Osteocyte (in vitro differentiated cells): ENCODE measurements around the gene ADRB1. TPM values are rescaled to one million over a fixed set of nuclear protein-coding genes. Genes with fewer than 3 reads are reported as not detected.

Experiments used
- DNase-seq: peaks from one replicate; pipeline ENCODE4 v3.0.0; 2021; ENCODE audit warnings: mixed read lengths; ENCODE audit not compliant: unreplicated experiment; ENCODE audit errors: extremely low spot score
- H3K27ac Mint-ChIP-seq: one replicate; pipeline ENCODE4 v1.8.0; 2021; ENCODE audit warnings: mild to moderate bottlenecking, mixed read lengths; ENCODE audit not compliant: unreplicated experiment
- H3K27me3 Mint-ChIP-seq: one replicate; pipeline ENCODE4 v1.8.0; 2021; ENCODE audit warnings: mixed read lengths; ENCODE audit not compliant: unreplicated experiment
- H3K36me3 Mint-ChIP-seq: one replicate; pipeline ENCODE4 v1.8.0; 2021; ENCODE audit warnings: mixed read lengths; ENCODE audit not compliant: unreplicated experiment
- H3K4me1 Mint-ChIP-seq: one replicate; pipeline ENCODE4 v1.8.0; 2021; ENCODE audit warnings: mixed read lengths; ENCODE audit not compliant: unreplicated experiment
- H3K4me3 Mint-ChIP-seq: one replicate; pipeline ENCODE4 v1.8.0; 2021; ENCODE audit warnings: mild to moderate bottlenecking, moderate library complexity, mixed read lengths; ENCODE audit not compliant: unreplicated experiment
- H3K9me3 Mint-ChIP-seq: one replicate; pipeline ENCODE4 v1.8.0; 2021; ENCODE audit warnings: mixed read lengths; ENCODE audit not compliant: unreplicated experiment
- total RNA-seq: library from RNA; stranded (reverse); gene quantifications from 2 replicates; pipeline ENCODE4 v1.2.1, GENCODE V29; 2021
- TF ChIP-seq, protein P1 (sequence below): fragments of 200-600 bp; sonication (generic); IDR thresholded peaks from 2 replicates; pipeline ENCODE4 v1.5.0; 2021; ENCODE audit warnings: antibody characterized with exemption, mild to moderate bottlenecking, moderate library complexity

ADRB1 gene
- total RNA-seq, 1 donor from 2014 or later, result 0.97 TPM

DNA sequence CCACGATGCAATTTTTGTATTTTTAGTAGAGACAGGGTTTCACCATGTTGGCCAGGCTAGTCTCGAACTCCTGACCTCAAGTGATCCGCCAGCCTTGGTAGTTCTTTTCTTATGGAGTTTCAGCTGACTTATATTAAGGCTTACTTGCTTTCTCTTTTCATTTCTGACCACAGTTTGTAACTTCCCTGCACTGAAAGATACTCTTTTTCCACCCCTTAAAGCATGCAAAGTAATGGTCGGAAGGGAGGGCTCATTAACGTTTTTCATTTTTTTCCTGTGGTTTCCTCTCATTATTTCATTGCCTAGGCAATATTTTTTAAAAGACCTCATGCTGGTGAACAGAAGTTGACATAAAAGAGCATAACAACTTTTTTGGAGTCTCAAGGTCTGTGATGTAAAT lies 27.0 kb downstream of the ADRB1 start:
- H3K27me3 Mint-ChIP-seq, result no peaks in the 10 kb centered on the region
- no peaks in the 10 kb centered on the region for H3K9me3 Mint-ChIP-seq
- H3K36me3 Mint-ChIP-seq, result no peaks in the 10 kb centered on the region
- DNase-seq, result no peak
- no peak overlapping the region for H3K4me3 Mint-ChIP-seq
- H3K27ac Mint-ChIP-seq, result no peak overlapping the region
- H3K4me1 Mint-ChIP-seq, result peaks cover 31% of the 10 kb centered on the region
- TF ChIP-seq, protein P1, sequence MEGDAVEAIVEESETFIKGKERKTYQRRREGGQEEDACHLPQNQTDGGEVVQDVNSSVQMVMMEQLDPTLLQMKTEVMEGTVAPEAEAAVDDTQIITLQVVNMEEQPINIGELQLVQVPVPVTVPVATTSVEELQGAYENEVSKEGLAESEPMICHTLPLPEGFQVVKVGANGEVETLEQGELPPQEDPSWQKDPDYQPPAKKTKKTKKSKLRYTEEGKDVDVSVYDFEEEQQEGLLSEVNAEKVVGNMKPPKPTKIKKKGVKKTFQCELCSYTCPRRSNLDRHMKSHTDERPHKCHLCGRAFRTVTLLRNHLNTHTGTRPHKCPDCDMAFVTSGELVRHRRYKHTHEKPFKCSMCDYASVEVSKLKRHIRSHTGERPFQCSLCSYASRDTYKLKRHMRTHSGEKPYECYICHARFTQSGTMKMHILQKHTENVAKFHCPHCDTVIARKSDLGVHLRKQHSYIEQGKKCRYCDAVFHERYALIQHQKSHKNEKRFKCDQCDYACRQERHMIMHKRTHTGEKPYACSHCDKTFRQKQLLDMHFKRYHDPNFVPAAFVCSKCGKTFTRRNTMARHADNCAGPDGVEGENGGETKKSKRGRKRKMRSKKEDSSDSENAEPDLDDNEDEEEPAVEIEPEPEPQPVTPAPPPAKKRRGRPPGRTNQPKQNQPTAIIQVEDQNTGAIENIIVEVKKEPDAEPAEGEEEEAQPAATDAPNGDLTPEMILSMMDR, result no peak

DNA sequence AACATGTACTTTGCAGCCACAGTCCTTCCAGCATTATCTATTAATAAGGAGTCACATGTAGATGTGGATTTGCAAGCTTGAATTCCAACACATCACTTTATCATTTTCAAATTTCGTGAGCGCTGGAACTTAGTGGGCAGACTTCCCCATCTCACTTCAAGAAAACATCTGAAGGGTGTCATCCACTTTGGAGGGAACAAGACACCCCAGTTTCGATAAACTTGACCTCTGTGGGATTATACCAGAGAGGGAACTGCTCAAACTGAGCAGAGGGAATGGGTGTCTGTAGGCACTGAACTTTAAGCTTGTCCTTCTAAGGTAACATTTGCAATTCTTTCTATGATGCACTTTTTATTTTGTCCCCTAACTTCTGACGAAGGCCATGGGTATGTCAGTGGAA lies 27.5 kb downstream of the ADRB1 start:
- Mint-ChIP-seq H3K4me3 (no peak overlapping the region), H3K36me3 (no peaks in the 10 kb centered on the region), H3K27ac (no peak overlapping the region), H3K27me3 (no peaks in the 10 kb centered on the region), H3K4me1 (peaks cover 31% of the 10 kb centered on the region), H3K9me3 (no peaks in the 10 kb centered on the region)
- no peak for DNase-seq
- TF ChIP-seq, protein P1, result no peak

DNA sequence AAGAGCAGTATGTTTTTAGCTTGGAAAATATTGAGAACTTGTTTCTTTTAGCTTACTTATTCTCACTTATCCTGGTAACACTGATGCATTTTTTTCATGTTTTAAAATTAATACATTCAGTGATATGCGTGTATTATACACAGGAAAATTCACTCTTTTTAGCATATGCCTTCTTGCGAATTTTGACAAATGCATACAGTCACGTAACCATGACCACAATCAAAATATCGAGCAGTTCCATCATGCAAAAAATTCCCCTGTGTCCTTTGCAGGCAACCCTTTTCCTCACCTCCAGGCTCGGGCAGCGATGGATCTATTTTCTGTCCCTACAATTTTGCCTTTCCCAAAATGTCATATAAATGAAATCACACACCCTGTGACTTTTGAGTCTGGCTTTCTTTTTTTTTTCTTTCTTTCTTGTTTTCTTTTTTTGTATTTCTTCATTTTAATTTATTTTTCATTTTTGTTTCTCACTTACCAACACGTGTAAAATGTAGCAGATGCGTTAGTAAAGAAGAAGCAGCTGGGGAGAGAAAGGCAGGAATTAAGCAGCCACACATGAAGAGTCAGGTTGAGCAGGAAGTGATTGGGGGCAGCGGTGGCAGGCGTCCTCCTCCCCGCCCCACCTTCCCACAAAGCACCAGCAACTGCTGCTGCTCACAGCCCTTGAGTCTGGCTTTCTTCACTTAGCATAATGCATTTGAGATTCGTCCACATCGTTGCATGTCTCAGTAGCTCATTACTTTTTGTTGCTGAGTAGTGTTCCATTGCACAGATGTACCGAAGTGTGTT lies 29.9 kb downstream of the ADRB1 start:
- TF ChIP-seq, protein P1, result no peak
- Mint-ChIP-seq H3K4me1 (peaks cover 12% of the 10 kb centered on the region), H3K4me3 (no peak overlapping the region), H3K9me3 (no peaks in the 10 kb centered on the region), H3K27ac (no peak overlapping the region), H3K27me3 (no peaks in the 10 kb centered on the region), H3K36me3 (no peaks in the 10 kb centered on the region)
- DNase-seq, result no peak

DNA sequence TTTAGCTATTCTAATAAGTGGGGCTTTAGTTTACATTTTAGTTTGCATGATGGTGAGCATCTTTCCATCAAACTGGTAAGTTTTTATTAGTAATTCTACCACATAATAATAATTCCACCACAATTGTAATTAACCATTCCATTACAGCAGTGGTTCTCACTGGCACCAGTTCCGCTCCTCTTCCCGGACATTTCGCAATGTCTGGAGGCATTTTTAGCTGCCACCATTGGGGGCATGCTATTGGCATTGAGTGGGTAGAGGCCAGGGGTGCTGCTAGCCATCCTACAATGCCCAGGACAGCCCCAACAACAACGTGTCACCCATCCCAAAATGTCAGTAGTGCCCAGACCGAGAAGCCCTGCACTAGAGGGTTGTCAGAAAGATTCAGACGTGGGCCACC lies 31.4 kb downstream of the ADRB1 start:
- TF ChIP-seq, protein P1, result no peak
- Mint-ChIP-seq H3K27ac (no peak overlapping the region), H3K36me3 (no peaks in the 10 kb centered on the region), H3K4me3 (no peak overlapping the region), H3K4me1 (peaks cover 10% of the 10 kb centered on the region), H3K27me3 (peaks cover 2% of the 10 kb centered on the region), H3K9me3 (no peaks in the 10 kb centered on the region)
- no peak for DNase-seq

DNA sequence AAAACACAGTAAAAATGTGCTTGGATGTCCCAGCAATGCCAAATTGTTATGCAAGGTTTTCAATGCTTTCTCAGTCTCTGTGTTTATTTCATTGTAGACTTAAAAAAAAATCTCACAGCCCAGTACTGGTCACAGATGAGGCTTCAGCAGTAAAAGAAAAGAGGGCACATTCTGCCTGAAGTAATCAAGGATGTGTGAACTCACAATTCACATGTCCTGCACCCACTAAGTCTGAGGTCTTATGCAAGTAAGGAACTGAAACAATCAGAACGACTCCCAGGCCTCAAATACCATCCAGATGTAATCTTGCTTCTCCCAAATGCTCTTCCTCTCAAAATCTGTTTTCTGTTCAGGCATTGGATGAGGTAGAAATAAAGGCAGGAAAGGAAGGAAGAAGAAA lies 33.7 kb downstream of the ADRB1 start:
- no peak for DNase-seq
- Mint-ChIP-seq H3K36me3 (no peaks in the 10 kb centered on the region), H3K4me3 (no peak overlapping the region), H3K4me1 (peaks cover 6% of the 10 kb centered on the region), H3K27ac (no peak overlapping the region), H3K27me3 (peaks cover 2% of the 10 kb centered on the region), H3K9me3 (no peaks in the 10 kb centered on the region)
- TF ChIP-seq, protein P1, result no peak
